HG02973 (cell line): ENCODE measurements around the gene RABGEF1.
A peak's percentile ranks its signal among the peaks of the same experiment; 100 is the strongest.
"Not testable (repeated sequence)": the region's sequence is repeated elsewhere in the genome, so short reads cannot be mapped to it uniquely, and the experiment has no call there.

Experiments
- ATAC-seq: cut with Tn5 transposase; IDR thresholded peaks from one replicate; pipeline ENCODE4 v1.9.1; 2021; ENCODE audit warnings: moderate library complexity; ENCODE audit not compliant: unreplicated experiment

Gene RABGEF1

DNA sequence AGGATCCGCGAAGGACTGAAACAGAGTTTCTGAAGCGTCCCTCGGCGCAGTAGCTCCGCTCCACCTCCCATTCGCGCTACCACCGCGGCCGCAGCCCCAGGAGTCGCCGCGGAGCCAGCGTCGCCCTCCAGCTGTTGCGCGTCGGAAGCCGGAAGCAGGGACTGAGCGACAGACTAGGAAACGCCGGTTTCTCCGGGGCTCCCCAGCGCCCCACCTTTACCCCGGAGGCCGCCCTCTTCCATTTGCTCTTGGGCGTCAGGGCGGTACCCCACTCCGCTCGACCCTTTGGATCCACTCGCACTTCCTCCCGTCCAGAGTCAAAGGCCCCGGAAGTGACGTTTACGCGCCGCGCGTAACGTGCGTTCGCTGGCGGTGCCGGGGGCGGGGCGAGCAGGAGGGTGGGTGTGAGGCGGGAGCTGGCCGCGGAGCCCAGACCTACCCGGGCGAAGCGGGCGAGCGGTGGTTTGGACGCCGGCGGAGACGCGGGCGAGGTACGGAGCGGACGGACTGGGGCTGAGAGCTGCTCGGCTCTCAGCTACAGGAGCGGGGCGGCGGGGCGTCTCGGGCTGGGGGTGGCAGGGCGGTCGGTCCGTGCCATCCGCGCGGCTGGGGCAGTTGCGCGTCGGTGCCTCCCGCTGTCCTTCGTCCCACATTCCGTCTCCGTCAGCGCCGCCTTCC is at the start of gene RABGEF1:
RABGEF1 (plus strand) TSS at position 432 of the 678 bp plus-strand sequence. CDS start 31,167 bp downstream, outside the sequence.
- ATAC-seq: peak; percentile 79

DNA sequence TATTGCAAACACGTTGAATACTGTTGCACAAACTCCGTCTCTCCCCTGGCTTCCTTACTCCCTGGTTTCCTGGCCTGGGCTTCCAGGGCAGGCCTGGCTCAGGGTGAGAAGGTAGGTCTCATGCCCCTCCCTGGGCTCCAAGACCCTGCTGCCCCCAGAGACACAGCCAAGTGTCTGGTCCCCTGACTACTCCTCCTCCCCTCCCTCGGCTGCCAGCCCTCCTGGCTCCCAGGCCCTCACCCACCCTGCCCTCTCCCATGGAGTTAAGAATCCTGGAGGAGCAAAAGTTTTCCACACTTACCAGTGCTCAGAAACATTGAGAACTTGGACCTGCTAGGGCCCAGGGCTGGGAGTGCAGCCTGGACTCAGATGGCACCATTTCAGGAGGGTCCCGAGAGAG is 47.2 kb upstream of the RABGEF1 start:
- no peak for ATAC-seq

GRCh38 chr7:66694286-66694685 is 46.2 kb upstream of the RABGEF1 start:
- no peak for ATAC-seq

- ATAC-seq: not testable (repeated sequence)
Measured at GRCh38 chr7:66695417-66695816, 45.1 kb upstream of the RABGEF1 start.

DNA sequence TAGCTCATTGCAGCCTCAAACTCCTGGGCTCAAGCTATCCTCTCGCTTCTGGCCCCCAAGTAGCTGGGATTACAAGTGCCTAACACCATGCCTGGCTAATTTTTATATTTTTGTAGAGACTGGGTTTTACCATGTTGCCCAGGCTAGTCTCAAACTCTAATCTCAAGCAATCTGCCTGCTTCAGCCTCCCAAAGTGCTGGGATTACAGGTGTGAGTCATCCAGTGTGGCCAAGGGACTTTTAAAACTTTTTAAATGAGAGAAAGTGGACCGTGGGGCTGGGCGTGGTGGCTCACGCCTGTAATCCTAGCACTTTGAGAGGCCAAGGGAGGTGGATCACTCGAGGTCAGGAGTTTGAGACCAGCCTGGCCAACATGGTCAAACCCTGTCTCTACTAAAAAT is 44.4 kb upstream of the RABGEF1 start:
- not testable (repeated sequence) for ATAC-seq

DNA sequence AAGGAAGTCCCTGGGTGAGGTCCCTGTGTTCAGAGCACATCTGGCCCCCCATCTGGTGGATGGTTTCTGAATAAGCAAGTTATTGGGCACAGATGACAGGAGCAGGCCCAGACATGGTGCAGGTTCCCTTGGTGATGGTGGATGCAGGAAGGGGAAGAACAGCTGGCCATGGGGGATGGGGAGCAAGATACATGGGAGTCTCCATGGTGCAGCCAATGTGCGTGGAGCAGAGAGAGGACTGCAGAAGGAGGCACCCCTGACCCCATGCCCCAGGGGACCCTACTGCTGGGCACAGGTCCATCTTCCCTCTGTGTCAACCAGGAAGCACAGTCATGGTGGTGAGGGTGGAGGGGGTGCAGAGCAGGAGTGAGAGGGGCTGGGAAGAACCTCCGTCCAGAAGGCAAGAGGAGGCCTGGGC is 43.8 kb upstream of the RABGEF1 start:
- no peak for ATAC-seq

GRCh38 chr7:66697449-66698438 is 42.8 kb upstream of the RABGEF1 start:
- ATAC-seq: no peak

DNA sequence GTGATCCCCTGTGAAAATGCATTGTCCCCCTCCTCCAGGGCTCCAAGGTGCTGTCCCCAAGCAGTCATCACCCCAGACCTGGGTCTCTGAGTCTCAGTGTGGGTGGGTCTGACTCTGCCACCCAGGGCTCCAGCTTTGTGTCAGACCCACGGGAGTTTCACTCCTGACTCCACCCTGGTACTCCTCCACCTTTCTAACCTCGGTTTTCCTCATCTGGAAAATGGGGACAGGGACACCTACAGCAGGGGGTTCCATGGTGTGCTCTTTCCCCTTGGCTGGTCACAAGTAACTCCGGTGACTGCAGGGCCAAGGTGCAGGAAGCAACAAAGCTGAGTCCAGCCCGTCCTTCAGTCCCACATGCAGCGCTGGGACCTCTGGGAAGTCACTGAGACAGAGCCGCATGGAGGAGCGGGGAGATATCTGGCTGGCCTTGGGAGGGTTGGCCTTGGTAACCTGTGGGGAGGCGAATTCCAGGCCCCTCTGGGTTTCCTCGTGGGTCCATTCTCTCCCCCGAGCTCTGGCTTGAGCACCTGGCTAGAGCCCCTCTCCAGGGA is 41.8 kb upstream of the RABGEF1 start:
- ATAC-seq: no peak

GRCh38 chr7:66699998-66700397 is 40.5 kb upstream of the RABGEF1 start:
- no peak for ATAC-seq

DNA sequence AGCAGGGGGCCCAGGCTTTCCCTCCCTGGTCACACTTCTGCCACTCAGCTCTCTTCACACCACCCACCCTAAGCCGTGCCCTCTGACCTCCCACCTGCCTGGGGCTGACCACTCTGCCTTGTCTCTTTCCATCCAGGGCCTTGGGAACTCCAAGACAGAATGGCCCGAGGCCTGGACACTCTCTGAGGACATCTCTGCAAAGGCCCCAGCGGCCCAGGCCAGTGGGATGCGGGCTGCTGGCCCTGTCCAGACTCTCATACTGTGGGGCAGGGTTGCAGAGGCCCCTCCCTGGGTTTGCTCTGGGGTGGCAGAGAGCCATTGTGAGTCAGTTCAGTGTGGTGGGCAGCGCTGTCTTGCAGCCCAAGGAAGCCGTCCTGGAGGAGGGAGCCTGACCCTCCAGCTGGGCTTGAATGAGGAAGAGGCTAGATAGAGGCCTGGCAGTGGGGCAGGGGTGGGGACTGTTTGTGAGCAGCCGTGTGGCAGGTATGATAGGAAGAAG is 39.9 kb upstream of the RABGEF1 start:
- no peak for ATAC-seq

DNA sequence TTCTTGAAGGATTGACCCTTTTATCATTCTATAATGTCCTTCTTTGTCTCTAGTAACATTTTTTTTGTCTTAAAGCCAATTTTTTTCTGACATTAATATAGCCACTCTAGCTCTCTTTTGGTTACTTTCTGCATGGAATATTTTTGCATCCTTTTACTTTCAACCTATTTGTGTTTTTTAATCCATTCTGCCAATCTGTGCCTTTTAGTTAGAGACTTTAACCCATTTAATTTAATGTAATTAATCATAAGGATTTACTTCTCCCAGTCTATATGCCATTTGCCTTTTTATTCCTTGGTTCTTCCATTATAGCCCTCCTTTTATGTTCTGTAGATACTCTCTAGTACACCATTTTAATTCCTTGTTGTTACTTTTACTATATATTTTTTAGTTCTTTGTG is 32.7 kb upstream of the RABGEF1 start:
- ATAC-seq: no peak

GRCh38 chr7:66710752-66711151 is 29.8 kb upstream of the RABGEF1 start:
- ATAC-seq: not testable (repeated sequence)

DNA sequence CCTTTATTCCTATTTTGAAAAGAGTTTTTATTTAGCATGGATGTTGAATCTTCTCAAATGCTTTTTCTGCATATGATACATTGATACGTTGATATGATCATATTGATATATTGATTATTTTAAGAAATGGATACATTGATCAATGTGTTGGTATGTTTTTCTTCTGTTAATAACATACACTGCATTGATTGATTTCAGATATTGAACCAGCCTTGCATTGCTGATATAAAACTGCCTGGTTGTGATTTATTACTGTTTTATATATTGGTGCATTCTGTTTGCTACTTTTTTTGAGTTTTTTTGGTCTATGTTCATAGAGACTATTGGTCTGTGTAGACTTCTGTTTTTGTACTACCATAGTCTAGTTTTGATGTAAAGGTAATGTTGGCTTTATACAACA is 26.8 kb upstream of the RABGEF1 start:
- no peak for ATAC-seq

GRCh38 chr7:66716634-66717033 is 23.9 kb upstream of the RABGEF1 start:
- not testable (repeated sequence) for ATAC-seq

DNA sequence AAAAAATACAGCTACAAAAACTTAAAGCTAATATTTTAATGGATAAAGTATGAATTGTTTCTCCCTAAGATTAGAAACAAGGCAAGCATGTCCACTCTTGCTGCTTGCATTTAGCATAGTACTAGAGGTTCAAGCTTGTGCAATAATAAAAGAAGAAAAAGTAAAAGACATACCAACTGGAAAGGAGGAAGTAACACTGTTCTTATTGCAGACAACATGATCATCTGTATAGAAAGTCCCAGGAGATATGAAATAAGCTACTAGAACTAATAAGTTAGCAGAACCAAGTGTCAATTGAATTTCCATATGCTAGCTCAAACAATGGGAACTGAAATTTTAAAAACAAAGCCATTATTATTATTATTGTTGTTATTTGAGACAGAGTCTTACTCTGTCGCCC is 20.0 kb upstream of the RABGEF1 start:
- no peak for ATAC-seq

DNA sequence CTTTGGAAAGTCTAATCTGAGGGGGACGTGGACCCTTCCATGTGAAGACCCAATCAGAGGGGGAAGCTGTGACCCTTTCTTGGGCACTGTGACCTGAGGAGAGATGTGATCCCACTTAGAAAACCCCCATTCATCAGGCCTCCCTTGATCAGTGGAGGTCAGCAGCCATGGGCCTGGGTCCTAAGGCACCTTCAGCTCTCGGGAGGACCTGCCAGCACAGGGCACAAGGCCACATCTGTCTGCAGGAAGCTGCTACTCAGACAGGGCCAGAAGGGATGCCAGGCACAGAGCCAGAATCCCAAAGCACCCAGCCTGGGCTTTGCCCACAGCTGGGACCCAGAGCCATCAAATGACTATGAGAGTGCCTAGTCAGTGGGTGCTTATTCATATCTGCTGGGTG is 14.7 kb upstream of the RABGEF1 start:
- no peak for ATAC-seq

GRCh38 chr7:66727058-66727457 is 13.5 kb upstream of the RABGEF1 start:
- no peak for ATAC-seq

DNA sequence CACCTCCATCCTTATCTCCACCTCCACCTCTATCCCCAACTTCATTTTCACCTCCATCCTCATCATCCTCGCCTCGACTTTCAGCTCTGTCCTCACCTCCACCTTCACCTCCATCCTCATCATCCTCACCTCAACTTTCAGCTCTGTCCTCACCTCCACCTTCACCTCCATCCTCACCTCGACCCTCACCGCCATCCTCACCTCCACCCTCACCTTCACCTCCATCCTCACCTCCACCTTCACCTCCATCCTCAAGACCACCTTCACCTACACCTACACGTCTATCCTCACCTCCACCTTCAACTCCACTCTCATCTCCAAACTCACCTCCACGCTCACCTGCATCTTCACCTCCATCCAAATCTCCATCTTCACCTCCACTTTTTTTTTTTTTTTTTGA is 12.0 kb upstream of the RABGEF1 start:
- ATAC-seq: no peak

- ATAC-seq: no peak
Measured at GRCh38 chr7:66729274-66729673, 11.3 kb upstream of the RABGEF1 start.

GRCh38 chr7:66731986-66732385 is 8.5 kb upstream of the RABGEF1 start:
- ATAC-seq: no peak

DNA sequence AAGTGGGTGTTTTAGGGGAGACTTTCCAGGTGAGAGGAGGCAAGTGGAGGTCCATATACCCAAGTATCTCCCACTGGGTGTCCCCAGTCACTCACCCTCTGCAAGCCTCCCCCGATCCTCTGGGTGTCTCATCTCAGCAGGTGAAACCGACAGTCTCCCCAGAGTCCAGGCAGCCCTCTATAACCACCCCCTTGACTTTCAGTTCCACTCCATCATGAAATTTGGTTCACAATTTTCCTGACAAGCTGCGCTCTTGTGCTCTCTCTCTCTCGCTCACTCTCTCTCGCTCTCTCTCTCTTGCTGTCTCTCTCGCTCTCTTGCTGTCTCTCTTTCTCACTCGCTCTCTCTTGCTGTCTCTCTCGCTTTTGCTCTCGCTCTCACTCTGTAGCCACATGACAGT is 8.1 kb upstream of the RABGEF1 start:
- ATAC-seq: no peak
